Mesenchymal stem cell (in vitro differentiated cells and primary cell): ENCODE measurements around the gene ADAMTS19.

Experiments used
- DNase-seq: peaks from one replicate; pipeline ENCODE4 v3.0.0-alpha.2; 2013
- H2AFZ ChIP-seq: one replicate; pipeline ENCODE4 v1.6.1; 2013; ENCODE audit warnings: low read depth, mild to moderate bottlenecking, control low read depth, inconsistent platforms, low read length, moderate library complexity
- H2AK5ac ChIP-seq: 2 replicates; pipeline ENCODE4 v1.6.1; 2013; ENCODE audit warnings: low read length, moderate library complexity, mild to moderate bottlenecking, inconsistent platforms; ENCODE audit not compliant: severe bottlenecking
- H2BK120ac ChIP-seq: one replicate; pipeline ENCODE4 v1.6.1; 2013; ENCODE audit warnings: low read depth, mild to moderate bottlenecking, inconsistent platforms, low read length, moderate library complexity
- H2BK12ac ChIP-seq, 2 experiments: one replicate each; pipeline ENCODE4 v1.6.1; 2013; ENCODE audit warnings: inconsistent platforms in 2 of 2, low read length in 2 of 2, mild to moderate bottlenecking in 2 of 2, moderate library complexity in 2 of 2, control low read depth in 1 of 2
- H2BK15ac ChIP-seq: one replicate; pipeline ENCODE4 v1.6.1; 2013; ENCODE audit warnings: mild to moderate bottlenecking, low read depth, inconsistent platforms; ENCODE audit not compliant: poor library complexity, severe bottlenecking
- H2BK5ac ChIP-seq: 2 replicates; pipeline ENCODE4 v1.6.1; 2013; ENCODE audit warnings: low read depth, mild to moderate bottlenecking, low read length, control low read depth, inconsistent platforms; ENCODE audit not compliant: poor library complexity, severe bottlenecking
- H3K14ac ChIP-seq, 2 experiments: one replicate each; pipeline ENCODE4 v1.6.1; 2013; ENCODE audit warnings: inconsistent platforms in 2 of 2, low read length in 2 of 2, control low read depth in 1 of 2, mild to moderate bottlenecking in 1 of 2, moderate library complexity in 1 of 2
- H3K18ac ChIP-seq, 2 experiments: one replicate each; pipeline ENCODE4 v1.6.1; 2013; ENCODE audit warnings: inconsistent platforms in 2 of 2, low read length in 2 of 2, control low read depth in 1 of 2, low read depth in 1 of 2, mild to moderate bottlenecking in 1 of 2
- H3K23ac ChIP-seq, 2 experiments: one replicate each; pipeline ENCODE4 v1.6.1; 2013; ENCODE audit warnings: inconsistent platforms in 2 of 2, low read length in 2 of 2, mild to moderate bottlenecking in 2 of 2, moderate library complexity in 2 of 2, control low read depth in 1 of 2
- H3K27ac ChIP-seq: 2 replicates; pipeline ENCODE4 v1.5.1; 2013; ENCODE audit warnings: mild to moderate bottlenecking, moderate library complexity, low read length, control low read depth, inconsistent platforms; ENCODE audit not compliant: poor library complexity, severe bottlenecking
- H3K27me3 ChIP-seq, 2 experiments: 2 replicates each; pipeline versions ENCODE4 v1.6.1 to v1.7.0; 2013; ENCODE audit warnings: low read length in 2 of 2, mild to moderate bottlenecking in 2 of 2, moderate library complexity in 2 of 2, control low read depth in 1 of 2, inconsistent platforms in 1 of 2; ENCODE audit not compliant: control insufficient read depth in 1 of 2, insufficient read depth in 1 of 2
- H3K36me3 ChIP-seq, 2 experiments: 2 replicates each; pipeline versions ENCODE4 v1.6.1 to v1.7.0; 2013; ENCODE audit warnings: low read length in 2 of 2, control low read depth in 1 of 2, inconsistent platforms in 1 of 2, low read depth in 1 of 2, mild to moderate bottlenecking in 1 of 2; ENCODE audit not compliant: insufficient read depth in 2 of 2, control insufficient read depth in 1 of 2
- H3K4ac ChIP-seq, 2 experiments: one replicate each; pipeline ENCODE4 v1.6.1; 2013; ENCODE audit warnings: inconsistent platforms in 2 of 2, low read length in 2 of 2, mild to moderate bottlenecking in 2 of 2, moderate library complexity in 2 of 2, control low read depth in 1 of 2, low read depth in 1 of 2
- H3K4me1 ChIP-seq: 2 replicates; pipeline ENCODE4 v1.6.1; 2013; ENCODE audit warnings: low read depth, low read length, control low read depth; ENCODE audit not compliant: control insufficient read depth, insufficient read depth
- H3K4me2 ChIP-seq: 2 replicates; pipeline ENCODE4 v1.6.1; 2013; ENCODE audit warnings: low read length, mild to moderate bottlenecking, inconsistent platforms; ENCODE audit not compliant: poor library complexity, severe bottlenecking
- H3K4me3 ChIP-seq, 2 experiments: 2 replicates each; pipeline versions ENCODE4 v1.5.1 to v1.7.0; 2013; ENCODE audit warnings: low read length in 2 of 2, mild to moderate bottlenecking in 2 of 2, control low read depth in 1 of 2, low read depth in 1 of 2; ENCODE audit not compliant: insufficient read depth in 1 of 2
- H3K79me1 ChIP-seq: replicated peaks from 2 replicates; pipeline ENCODE4 v1.6.1; 2013; ENCODE audit warnings: mild to moderate bottlenecking, control low read depth, low read length, inconsistent platforms; ENCODE audit not compliant: poor library complexity, severe bottlenecking
- H3K9ac ChIP-seq: 2 replicates; pipeline ENCODE4 v1.7.0; 2013; ENCODE audit warnings: mild to moderate bottlenecking, low read length, moderate library complexity
- H3K9me3 ChIP-seq: 2 replicates; pipeline ENCODE4 v1.7.0; 2013; ENCODE audit warnings: mild to moderate bottlenecking, low read length; ENCODE audit not compliant: control insufficient read depth
- H4K8ac ChIP-seq: one replicate; pipeline ENCODE4 v1.6.1; 2013; ENCODE audit warnings: inconsistent platforms, mild to moderate bottlenecking, low read length, moderate library complexity
- H4K91ac ChIP-seq: one replicate; pipeline ENCODE4 v1.6.1; 2013; ENCODE audit warnings: mild to moderate bottlenecking, low read length, inconsistent platforms
- WGBS: methylation state at CpG from one replicate; pipeline ENCODE4 v1.1.7; 2013; ENCODE audit warnings: mixed read lengths; 5-methylcytosine and 5-hydroxymethylcytosine counted together

Gene ADAMTS19

DNA sequence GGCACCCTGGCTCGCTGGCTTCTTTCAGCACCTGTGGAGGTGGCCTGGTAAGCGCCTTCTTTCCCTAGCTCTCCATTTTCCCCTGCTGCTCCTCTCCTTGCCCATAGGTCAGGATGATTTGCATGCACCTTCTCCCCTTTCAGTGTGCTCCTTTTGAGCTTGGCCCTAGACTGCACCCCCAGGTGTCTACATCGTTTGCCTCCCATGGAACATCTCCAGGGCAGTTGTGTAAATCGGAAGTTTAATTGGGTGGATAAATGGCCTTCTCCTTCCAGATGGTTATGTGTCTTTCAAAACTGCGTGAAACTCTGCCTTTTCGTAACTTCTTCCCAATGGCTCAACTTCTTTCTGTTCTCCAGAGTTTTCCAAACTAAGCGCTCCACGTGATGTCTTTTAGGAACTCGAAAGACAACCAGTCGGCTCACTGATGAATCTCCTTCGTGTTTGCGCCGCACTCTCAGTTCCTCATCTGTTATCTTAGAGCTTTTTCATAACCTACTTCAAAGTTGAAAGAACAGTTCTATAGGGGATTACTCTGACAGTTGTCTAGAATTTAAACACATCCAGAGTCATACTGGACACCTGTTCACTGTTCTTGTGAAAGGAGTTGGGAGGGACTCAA lies 1.7 kb downstream of the ADAMTS19 start:
- Histone ChIP-seq H3K4me3 (peak overlapping the region; percentile 62 to 93), H3K14ac (peak overlapping the region in 1 of 2 experiments; percentile 80), H2BK12ac (peak overlapping the region in 1 of 2 experiments; percentile 47), H3K18ac (peak overlapping the region in 1 of 2 experiments; percentile 46), H3K9ac (no peak overlapping the region), H3K4me1 (peaks cover 16% of the 10 kb centered on the region), H3K27ac (no peak overlapping the region), H3K27me3 (peaks cover 20 to 34% of the 10 kb centered on the region in 2 experiments), H3K9me3 (no peaks in the 10 kb centered on the region), H3K4ac (no peak overlapping the region), H3K23ac (peak overlapping the region in 1 of 2 experiments; percentile 61), H2BK120ac (no peak overlapping the region), H3K36me3 (no peaks in the 10 kb centered on the region), H3K4me2 (peak overlapping the region; percentile 78), H2BK5ac (no peak overlapping the region), H2AK5ac (no peak overlapping the region), H4K8ac (no peak overlapping the region), H2BK15ac (no peak overlapping the region), H3K79me1 (no peaks in the 10 kb centered on the region), H4K91ac (no peak overlapping the region), H2AFZ (peak overlapping the region; percentile 18)
- WGBS, result 43% methylated on average over 8 of the region's 13 CpGs
- peak; percentile 25 for DNase-seq

DNA sequence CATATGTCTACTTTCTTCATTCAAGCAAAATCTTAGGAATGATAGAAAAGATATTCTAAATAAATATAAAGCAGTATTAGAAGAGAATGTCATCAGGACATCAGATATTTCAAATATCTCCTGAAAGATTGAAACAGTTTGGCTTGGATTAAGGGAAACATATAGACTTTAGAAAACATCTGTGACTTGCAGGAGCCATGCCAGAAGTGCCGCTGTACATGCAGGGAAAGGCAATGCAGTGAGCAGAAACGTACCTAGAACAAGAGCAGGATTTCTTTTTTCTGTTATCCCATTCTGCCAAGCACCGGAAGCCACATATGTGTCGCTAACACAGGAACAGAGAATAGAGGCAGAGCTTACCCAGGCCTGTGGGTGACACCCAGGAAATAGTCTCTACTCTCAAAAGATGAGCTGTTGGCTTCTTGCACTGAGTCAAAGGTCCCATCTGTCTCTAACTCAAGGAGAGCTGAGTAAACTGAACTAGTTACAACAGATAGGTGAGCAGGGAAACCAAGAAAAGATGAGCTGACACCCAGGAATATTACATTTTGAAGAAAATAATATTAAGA lies 5.8 kb downstream of the ADAMTS19 start:
- H3K18ac ChIP-seq, result no peak overlapping the region
- H3K4me3 ChIP-seq, result no peak overlapping the region
- peaks cover 16 to 18% of the 10 kb centered on the region in 2 experiments for H3K27me3 ChIP-seq
- H3K9ac ChIP-seq, result no peak overlapping the region
- no peak overlapping the region for H2BK120ac ChIP-seq
- H3K36me3 ChIP-seq, result no peaks in the 10 kb centered on the region
- peaks cover 7% of the 10 kb centered on the region for H3K4me1 ChIP-seq
- H2AFZ ChIP-seq, result no peak overlapping the region
- H2AK5ac ChIP-seq, result no peak overlapping the region
- H3K9me3 ChIP-seq, result no peaks in the 10 kb centered on the region
- H3K4ac ChIP-seq, result no peak overlapping the region
- DNase-seq, result no peak
- no peak overlapping the region for H3K14ac ChIP-seq
- H2BK12ac ChIP-seq, result no peak overlapping the region
- H4K8ac ChIP-seq, result no peak overlapping the region
- no peak overlapping the region for H3K23ac ChIP-seq
- peak overlapping the region; percentile 15 for H4K91ac ChIP-seq
- H2BK5ac ChIP-seq, result no peak overlapping the region
- WGBS, result 87% methylated on average over 4 of the region's 4 CpGs
- no peak overlapping the region for H3K27ac ChIP-seq
- H3K4me2 ChIP-seq, result no peak overlapping the region
- no peaks in the 10 kb centered on the region for H3K79me1 ChIP-seq
- no peak overlapping the region for H2BK15ac ChIP-seq

DNA sequence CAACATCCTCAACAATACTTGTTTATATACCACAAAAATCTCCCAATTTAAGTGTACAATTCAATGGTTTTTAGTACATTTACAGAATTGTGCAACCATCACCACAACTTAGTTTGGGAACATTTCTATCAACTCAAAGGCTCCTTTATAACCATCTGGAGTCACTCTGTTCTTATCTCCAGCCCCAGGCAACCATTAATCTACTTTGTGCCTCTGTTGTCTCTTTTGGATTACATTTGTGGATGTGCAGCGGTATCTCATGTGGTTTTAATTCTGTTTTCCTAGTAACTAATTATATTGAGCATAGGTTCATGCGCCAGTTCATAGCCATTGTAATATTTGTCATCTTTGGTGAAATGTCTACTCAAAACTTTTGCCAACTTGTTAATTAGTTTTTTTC lies 14.4 kb downstream of the ADAMTS19 start:
- Histone ChIP-seq H3K9me3 (no peaks in the 10 kb centered on the region), H3K14ac (no peak overlapping the region), H2BK15ac (no peak overlapping the region), H2AK5ac (no peak overlapping the region), H3K27ac (no peak overlapping the region), H4K91ac (no peak overlapping the region), H3K27me3 (no peaks in the 10 kb centered on the region), H3K9ac (no peak overlapping the region), H3K4ac (no peak overlapping the region), H3K4me3 (no peak overlapping the region), H3K18ac (no peak overlapping the region), H2BK12ac (no peak overlapping the region), H2AFZ (no peak overlapping the region), H3K79me1 (no peaks in the 10 kb centered on the region), H2BK120ac (no peak overlapping the region), H3K4me2 (no peak overlapping the region), H4K8ac (no peak overlapping the region), H3K23ac (no peak overlapping the region), H2BK5ac (no peak overlapping the region), H3K36me3 (no peaks in the 10 kb centered on the region), H3K4me1 (no peaks in the 10 kb centered on the region)
- DNase-seq, result peak; percentile 38
- WGBS, result no CpG with 5 or more reads among the region's 2 CpGs

DNA sequence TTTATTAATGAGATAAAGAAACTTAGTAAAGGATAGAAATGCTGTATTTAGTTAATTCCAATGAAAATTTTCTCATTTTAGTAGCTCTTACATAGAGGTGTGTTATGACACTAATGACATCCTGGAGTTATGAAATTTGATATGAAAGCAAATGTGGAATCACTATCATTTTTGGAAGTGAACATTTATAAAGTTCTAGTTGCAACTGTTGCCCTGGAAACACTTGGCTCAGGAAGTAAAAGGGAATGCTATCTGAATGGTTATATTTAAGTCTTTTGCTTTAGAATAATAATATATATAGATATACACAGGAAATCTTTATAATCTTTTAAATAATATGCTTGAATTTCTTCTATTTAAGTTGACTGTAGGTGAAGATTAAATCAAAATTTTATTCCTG lies 16.7 kb downstream of the ADAMTS19 start:
- H3K4me2 ChIP-seq, result no peak overlapping the region
- H2BK120ac ChIP-seq, result no peak overlapping the region
- no peak overlapping the region for H4K91ac ChIP-seq
- no peaks in the 10 kb centered on the region for H3K79me1 ChIP-seq
- no peak overlapping the region for H3K27ac ChIP-seq
- H3K4me1 ChIP-seq, result no peaks in the 10 kb centered on the region
- no peak for DNase-seq
- no peak overlapping the region for H3K18ac ChIP-seq
- no peak overlapping the region for H2BK15ac ChIP-seq
- no peak overlapping the region for H2AK5ac ChIP-seq
- H3K9me3 ChIP-seq, result no peaks in the 10 kb centered on the region
- no peak overlapping the region for H2AFZ ChIP-seq
- no peak overlapping the region for H3K4ac ChIP-seq
- H4K8ac ChIP-seq, result no peak overlapping the region
- H3K4me3 ChIP-seq, result no peak overlapping the region
- no peak overlapping the region for H2BK5ac ChIP-seq
- H3K9ac ChIP-seq, result no peak overlapping the region
- H3K27me3 ChIP-seq, result no peaks in the 10 kb centered on the region
- H3K36me3 ChIP-seq, result no peaks in the 10 kb centered on the region
- no peak overlapping the region for H3K14ac ChIP-seq
- H2BK12ac ChIP-seq, result no peak overlapping the region
- H3K23ac ChIP-seq, result no peak overlapping the region
